ELF-1 (cell line): Measurements from ENCODE around the gene GMCL2.
A peak's percentile ranks its signal among the peaks of the same experiment; 100 is the strongest.
"Not testable (repeated sequence)": the region's sequence is repeated elsewhere in the genome, so short reads cannot be mapped to it uniquely, and the experiment has no call there.

Source experiments
- DNase-seq: peaks from one replicate; pipeline ENCODE4 v3.0.0-alpha.2; 2016; ENCODE audit warnings: low read depth, low spot score

The GMCL2 gene

GRCh38 chr5:178206166-178207101, 19.3 kb upstream of the GMCL2 start:
- DNase-seq = peak; percentile 39

DNA sequence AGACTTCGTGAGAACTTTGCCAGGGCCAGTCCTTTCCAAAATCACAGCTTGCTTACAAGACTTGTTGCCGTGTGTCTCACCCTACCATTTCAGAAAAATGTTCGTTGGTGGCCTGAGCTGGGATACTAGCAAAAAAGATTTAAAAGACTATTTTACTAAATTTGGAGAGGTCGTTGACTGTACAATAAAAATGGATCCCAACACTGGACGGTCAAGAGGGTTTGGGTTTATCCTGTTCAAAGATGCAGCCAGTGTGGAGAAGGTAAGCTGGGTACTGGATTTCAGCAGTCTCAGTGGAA, 18.5 kb upstream of the GMCL2 start:
- DNase-seq = no peak

DNA sequence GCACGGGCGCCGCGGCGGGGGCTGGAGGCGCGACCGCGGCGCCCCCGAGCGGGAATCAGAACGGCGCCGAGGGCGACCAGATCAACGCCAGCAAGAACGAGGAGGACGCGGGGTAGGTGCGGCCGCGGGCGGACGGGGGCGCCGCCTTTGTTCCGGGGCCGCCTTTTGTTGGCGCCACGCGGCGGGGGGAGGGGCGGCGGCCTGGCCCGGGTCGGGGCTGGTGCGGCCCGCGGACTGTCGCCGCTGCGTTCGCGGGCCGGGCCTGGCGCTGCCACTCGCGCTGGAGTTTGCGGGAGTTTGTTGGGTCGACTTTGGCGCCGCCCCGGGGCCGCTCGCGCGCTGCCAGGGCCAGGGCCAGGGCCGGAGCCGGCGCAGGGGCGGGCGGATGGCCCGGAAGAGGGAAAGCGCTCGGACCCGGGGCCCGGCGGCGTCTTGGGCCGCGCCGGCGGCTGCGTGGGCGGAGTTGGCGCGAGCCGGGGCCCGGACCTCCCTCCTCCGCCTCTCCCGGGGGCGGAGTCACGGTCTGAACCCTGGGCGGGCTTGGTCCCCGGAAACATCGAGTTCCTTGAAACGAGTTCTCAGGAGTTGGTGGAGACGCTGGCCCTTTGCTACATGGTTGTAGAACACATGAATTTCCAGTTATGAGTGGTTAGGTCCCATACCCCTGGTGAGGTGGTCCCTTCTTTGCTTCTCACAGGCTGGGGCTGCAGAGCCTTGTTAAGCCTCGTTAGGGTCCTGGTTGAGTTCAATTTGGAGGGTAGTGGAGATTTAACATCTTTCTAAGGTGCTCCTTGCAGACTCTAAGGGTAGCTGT, 18.0 kb upstream of the GMCL2 start:
- DNase-seq = peak; percentile 70

DNA sequence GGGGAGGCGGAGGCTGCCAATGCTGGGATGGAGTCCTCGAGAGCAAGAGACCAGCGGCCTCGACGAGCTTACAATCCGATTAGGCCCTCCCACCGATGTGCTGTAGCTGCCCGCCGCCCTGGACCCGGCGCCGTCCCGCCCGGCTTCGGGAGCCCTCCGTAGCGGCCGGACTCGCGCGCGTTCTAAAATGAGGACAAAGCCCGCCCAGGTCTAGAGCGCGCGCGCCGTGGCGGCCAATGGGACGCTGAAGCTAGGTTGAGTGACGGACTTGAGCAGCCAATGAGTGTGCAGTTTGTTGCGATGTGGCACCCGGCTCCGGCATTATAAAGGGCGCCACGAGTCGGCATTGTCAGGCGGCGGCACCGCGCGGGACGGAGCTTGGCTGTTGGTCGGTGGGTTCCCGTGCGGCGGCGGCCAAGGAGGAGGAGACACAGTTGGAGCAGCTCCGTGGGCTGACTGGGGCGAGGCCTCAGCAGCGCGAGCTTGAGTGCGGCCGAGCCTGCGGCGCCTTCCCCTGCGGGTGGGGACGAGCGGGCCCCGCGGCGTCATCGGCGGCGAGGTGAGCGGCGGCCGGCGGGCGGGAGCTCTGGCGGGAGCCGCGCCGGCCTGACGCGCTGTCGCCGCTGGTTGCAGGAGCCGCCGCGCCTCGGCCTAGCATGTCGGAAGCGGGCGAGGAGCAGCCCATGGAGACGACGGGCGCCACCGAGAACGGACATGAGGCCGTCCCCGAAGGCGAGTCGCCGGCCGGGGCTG, 17.2 kb upstream of the GMCL2 start, which contains the start of gene HNRNPAB:
Gene HNRNPAB, plus strand, starts transcription at position 352 of the 753 bp plus-strand sequence. Its CDS starts 305 bp downstream, at position 657.
- DNase-seq = peak; percentile 98

DNA sequence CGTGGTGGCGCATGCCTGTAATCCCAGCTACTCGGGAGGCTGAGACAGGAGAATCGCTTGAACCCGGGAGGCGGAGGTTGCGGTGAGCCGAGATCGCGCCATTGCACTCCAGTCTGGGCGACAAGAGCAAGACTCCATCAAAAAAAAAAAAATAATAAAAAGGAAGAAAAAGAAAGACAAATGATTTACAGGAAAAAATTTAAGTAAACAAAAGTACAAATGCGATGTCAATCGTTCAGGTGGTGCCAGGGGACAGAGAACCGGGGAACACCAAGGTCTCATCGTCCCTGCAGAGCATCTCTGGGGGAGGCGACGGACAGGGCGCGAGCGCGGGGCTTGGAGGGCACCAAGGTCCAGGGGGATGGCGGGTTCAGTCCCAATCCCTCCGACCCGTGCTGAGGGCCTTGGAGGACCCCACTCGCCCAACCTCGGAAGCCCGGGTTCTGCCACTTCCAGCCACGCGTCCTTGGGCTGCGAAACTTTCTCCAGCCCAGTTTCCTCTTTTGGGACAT, 16.6 kb upstream of the GMCL2 start:
- no peak for DNase-seq

GRCh38 chr5:178202541-178202940, 15.4 kb upstream of the GMCL2 start:
- no peak for DNase-seq

DNA sequence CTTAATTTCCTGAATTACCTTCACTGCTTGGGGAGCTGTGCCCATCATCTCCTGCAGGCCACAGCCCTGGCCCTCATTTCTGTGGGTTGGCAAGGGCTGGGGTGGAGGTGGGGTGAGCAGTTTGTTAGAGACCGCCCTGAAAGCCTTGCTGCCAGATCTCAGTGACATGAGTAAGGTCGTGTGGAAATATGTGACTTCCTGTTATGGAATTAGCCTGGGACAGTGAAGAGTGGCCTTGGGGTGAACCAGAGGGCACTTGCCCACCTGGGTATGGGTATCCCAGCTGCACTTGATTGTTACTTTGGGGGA, 14.7 kb upstream of the GMCL2 start:
- no peak for DNase-seq

DNA sequence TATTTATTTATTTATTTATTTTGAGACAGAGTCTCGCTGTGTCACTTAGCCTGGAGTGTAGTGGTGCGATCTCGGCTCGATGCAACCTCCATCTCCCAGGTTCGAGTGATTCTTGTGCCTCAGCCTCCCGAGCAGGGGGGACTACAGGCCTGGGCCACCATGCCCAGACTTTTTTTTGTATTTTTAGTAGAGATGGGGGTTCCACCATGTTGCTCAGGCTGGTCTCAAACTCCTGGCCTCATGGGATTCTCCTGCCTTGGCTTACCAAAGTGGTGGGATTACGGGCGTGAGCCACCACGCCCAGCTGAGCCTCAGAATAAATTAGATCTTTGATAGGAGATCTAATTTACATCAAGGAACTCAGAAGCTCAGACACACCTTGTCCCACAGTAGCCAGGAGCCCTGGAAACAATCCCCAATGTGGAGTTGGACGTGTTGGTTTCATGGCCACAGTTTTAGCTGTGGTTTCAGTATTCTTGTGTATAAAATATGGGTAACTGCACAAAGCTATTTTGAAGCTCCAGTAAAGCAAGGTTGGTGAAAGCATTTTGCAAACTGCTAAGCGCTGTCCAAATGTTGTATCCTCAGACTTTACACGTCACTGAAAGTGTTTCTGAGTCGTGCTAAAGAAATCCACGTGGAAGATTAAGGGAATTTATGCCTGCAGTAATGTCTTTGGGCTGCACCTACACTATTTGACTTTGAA, 14.2 kb upstream of the GMCL2 start:
- no peak for DNase-seq

DNA sequence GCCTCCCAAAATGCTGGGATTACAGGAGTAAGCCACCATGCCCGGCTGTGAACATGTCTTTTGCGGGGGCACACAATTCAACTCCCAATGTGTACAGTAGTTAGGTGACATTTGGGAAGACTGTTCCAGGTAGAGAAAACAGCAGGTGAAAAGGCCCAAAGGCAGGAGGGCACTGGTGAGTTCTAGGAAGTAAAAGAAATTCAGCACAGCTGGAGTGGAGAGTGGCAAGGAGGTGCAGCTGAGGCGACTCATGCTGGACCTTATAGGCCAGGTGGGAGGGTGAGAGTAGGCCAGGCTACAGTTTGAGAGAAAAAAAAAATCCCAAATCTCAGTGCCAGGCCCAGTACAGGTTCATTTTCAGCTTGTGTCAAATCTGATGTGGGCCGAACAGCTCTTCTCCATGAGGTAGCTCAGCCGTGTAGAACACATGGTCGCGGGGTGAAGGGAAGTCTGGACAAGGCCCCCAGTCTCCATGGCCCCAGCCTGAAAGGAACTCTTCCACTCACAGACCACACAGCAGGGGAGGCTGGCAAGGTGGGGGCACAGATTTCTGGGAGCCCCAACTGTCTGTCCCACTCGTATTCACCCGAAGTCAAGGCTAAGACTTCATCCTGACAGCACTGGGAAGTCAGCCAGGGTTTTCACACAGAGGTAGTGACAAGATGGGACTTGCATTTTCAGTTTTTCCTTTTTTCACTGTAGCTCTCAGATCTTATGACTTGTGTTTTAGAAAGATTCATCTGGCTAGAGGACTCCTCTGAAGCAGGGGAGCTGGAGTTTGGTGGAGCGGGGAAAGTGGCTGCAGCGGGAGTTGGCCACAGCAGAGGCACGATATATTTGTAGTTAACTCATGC, 12.6 kb upstream of the GMCL2 start:
- no peak for DNase-seq

GRCh38 chr5:178198706-178199105, 11.5 kb upstream of the GMCL2 start:
- no peak for DNase-seq

DNA sequence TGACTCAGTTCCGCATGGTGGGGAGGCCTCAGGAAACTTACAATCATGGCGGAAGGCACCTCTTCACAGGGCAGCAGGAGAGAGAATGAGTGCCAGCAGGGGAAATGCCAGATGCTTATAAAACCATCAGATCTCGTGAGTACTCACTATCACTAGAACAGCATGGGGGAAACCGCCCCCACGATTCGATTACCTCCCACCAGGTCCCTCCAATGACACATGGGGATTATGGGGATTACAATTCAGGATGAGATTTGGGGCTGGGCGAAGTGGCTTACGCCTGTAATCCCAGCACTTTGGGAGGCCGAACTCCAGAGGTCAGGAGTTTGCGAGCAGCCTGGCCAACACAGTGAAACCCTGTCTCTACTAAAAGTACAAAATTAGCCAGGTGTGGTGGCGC, 11.0 kb upstream of the GMCL2 start:
- DNase-seq = not testable (repeated sequence)

DNA sequence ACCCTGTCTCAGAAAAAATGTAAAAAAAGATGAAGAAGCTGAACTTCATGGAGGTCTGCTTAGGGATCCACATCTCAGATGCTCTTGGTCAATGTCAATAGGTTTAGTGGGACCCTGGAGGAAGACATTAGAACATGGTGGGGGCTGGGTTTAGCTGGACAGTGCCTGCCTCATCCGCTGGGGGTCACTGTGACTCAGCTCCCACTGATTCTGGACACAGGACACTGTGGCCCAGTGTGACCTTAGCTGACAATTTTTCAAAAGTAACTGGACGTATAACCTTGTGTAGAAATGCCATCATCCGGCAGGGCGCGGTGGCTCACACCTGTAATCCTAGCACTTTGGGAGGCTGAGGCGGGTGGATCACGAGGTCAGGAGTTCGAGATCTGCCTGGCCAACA, 9.8 kb upstream of the GMCL2 start:
- DNase-seq = peak; percentile 39

DNA sequence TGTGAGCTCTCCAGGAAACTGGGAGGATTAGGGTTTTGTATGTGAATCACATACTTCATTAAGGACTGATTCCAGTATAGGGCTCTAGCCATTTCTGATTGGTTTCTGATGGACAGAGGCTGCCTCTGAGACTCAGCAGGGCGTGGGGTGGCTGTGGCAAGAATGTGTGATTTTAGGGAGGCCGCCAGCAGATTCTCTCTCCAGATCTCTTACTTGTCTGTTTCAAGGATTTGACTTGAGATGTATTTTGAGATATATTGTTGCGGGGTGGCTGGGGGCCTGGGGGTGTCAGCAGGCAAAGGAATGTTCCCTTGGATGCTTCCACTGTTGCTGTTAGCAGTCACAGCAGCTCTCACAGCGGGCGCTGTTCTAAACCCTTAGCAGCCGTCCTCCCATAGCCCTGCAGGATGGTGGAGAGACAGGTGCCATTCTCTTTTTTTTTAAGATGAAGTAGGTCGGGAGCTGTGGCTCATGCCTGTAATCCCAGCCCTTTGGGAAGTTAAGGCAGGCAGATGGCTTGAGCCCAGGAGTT, 9.2 kb upstream of the GMCL2 start:
- DNase-seq = no peak

GRCh38 chr5:178194026-178194425, 6.9 kb upstream of the GMCL2 start:
- peak; percentile 20 for DNase-seq

DNA sequence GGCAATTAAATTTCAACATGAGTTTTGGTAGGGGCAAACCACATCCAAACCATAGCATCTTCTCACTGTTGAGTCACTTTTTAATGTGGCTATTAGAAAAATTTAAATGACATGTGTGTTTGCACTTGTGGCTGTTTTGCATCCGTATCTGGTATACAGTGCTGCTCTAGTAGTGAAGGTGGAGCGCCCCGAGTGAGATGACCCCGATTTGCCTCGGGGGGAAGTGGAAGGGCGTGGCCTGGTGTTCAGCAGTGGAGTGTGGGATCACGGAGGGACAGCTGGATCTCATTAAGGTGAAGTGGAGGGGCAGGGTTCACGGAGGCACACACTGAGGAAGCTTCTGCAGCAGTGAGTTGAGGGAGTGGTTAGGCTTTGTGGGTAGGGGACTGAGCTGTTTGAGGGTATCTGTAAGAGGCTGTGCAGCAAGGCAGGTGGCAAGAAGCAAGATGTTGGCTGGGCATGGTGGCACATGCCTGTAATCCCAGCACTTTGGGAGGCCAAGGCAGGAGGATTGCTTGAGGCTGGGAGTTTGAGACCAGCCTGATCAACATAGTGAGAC, 6.2 kb upstream of the GMCL2 start:
- no peak for DNase-seq

DNA sequence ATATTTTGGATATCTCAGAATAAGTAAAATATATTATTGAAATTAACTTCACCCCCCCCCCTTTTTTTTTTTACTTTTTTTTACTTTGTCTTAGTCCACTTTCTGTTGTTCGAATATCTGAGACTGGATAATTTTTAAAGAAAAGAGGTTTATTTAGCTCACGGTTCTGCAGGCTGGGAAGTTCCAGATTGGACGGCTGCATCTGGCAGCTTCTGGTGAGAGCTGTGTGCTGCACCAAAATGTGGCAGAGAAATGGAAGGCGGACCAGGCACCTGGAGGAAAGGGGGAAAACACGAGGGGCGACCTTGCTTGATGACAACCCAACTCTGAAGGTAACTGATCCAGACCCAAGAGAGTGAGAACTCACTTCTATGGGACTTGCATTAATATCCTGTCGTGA, 5.6 kb upstream of the GMCL2 start:
- DNase-seq = no peak

DNA sequence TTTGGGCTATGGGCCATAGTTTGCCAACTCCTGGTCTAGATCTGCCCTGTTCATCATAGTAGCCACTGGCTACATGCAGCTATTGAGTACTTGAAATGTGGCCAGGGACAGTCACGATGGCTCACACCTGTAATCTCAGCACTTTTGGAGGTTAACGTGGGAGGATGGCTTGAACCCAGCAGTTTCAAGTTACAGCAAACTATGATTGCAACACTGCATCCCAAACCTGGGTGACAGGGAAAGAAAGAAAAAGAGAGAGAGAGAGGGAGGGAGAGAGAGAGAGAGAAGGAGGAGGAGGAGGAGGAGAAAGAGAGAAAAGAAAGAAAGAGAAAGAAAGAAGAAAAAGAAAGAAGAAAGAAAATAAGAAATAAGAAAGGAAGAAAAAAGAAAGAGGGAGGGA, 5.1 kb upstream of the GMCL2 start:
- no peak for DNase-seq

DNA sequence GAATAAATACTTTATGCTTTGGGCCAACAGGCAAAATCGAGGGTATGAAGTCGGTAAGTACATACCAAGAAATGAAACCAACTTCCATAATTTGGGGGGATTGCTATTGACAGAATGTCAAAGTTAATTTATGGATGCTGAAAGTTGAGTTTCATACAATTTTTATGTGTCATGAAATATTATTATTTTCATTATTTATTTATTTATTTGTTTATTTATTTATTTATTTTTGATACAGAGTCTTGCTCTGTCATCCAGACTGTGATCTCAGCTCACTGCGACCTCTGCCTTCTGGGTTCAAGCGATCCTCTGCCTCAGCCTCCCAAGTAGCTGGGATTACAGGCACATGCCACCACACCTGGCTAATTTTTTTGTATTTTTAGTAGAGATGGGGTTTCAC, 4.5 kb upstream of the GMCL2 start:
- no peak for DNase-seq

DNA sequence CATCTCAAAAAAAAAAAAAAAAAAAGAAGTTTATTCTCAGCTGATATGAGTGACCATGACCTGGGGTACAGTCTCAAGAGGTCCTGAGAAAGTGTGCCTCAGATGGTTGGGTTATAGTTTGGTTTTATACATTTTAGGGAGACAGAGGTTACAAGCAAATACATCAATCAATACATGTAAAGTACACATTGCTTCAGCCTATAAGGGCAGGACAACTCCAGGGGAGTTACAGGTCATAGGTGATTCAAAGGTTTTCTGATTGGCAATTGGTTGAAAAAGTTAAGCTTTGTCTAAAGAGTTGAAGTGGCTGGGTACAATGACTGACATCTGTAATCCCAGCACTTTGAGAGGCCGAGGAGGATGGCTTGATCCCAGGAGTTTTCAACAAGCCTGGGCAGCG, 2.3 kb upstream of the GMCL2 start:
- DNase-seq = no peak

DNA sequence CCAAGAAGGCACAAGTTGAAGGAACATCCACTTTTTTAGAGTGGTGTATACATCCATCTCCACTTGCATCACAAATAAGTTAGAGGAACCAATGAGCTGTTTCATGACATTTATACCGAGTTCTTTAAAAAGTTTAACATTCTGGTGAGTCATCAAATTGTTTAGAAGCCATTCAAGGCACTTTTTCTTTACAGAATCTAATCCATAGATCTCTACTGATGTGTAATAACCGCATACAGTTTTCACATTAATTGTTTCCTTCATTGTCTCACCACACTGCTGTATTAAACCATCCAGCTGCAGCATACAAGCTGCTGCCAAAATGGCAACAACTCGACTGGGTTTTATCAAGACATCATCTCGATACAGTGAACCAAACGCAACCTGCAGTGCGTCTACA, 744 bp downstream of the GMCL2 start:
- no peak for DNase-seq
